Cortex of kidney (tissue), 1 donor: ENCODE measurements around the gene SP5.
"Not testable (repeated sequence)": the region's sequence is repeated elsewhere in the genome, so short reads cannot be mapped to it uniquely, and the experiment has no call there.

ENCODE experiments used
- DNase-seq: peaks from one replicate; lab custom pipeline; 2025; lab: John Stamatoyannopoulos, UW

Gene SP5

DNA sequence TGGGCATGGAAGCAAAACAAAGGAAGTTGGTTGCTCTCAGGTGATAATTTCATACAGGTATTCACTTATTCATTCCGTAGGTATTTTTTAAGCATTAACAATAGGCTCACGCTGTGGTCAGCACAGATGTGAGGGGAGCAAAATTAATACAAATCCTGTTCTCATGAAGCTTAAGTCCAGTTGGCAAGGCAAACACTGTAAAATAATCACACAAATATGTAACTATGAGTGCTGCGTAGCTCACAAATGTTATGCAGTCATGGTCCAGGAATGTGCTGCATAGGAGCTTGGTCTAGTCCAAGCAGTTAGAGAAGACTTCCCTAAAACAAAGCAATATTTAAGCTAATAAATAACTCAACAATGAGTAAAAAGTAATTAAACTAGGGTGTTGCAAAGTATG lies 23.9 kb downstream of the SP5 start:
- no peak for DNase-seq

DNA sequence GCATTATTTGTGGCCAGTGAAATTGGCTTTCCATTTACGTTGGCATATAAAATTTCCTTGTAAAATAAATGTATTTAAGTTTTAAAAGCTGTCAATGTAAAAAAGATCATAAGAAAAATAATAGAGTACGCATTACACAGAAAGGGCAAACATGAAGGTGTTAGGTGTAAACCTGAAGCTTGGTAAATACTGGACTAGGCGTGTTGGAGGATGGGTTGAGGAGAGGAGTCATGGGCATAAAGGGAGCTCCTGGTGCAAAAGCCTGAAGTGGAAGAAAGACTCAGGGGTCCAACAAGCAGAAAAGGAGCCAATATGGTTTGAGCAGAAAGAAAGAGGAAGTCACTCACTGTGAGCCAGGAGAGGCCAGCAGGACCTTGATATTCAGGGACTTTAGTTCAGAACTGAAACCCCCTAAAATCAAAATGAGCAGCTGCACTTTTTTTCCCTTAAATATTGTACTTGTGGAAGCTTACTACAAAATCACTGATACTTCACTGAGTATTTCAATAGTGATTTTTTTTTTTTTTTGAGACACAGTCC lies 24.4 kb downstream of the SP5 start:
- no peak for DNase-seq

- DNase-seq, result no peak
These were observed 25.5 kb downstream of the SP5 start for GRCh38 chr2:170740660-170741059.

- DNase-seq, result no peak
These were observed 26.9 kb downstream of the SP5 start for GRCh38 chr2:170742000-170742399.

DNA sequence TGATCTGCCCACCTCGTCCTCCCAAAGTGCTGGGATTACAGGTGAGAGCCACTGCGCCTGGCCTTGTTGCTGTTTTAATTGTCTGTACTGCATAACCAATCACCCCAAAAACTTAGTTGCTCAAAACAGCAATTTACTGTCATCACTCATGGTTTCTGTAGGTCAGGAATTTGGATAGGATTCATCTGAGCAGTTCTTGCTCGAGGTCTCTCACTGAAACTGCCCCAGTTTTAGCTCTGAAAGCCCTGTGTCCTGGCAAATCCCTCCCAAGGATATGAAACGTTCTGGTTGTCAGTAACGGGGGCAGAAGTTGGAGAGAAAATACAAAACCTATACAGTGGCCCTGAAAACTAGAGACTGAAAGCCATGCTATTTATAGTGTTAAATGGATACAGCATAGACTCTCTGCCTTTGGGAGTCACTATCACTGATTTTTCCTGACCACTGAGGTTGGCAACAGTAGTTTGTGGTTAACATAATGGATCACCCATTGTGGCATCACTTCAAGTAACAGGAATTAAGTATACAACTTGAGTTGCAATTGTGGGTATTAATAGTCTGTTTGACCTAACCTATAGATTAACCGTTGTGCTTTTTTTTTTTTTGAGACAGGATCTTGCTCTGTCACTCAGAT lies 27.9 kb downstream of the SP5 start:
- DNase-seq, result no peak

DNA sequence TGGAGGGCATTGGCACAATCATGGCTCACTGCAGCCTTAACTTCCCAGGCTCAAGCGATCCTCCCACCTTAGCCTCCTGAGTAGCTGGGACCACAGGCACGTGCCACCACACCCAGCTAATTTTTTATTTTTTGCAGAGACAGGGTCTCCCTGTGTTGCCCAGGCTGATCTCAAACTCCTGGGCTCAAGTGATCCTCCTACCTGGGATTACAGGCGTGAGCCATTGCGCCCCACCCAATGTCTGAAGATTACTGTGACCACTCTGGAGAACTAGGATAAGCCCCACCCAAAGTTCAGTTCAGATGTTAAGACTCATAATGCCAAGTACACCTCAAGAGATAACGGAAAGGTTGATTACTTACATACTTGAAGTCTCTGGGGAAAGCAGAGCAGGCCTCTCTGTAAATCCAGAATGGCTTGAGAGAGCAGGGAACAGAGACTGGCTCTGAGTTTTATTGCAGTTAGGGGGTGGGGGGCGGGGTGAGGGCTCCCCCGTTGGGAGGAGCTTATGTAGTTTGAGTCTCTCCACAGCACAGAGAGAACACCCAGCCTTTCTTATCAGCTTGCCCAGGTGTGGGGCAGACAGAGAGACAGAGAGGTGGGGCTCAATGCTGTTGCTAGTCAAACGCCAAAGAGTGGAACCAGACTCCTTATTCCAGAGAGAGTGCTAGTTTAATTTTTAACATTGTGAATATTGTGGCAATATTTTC lies 28.5 kb downstream of the SP5 start:
- no peak for DNase-seq

DNA sequence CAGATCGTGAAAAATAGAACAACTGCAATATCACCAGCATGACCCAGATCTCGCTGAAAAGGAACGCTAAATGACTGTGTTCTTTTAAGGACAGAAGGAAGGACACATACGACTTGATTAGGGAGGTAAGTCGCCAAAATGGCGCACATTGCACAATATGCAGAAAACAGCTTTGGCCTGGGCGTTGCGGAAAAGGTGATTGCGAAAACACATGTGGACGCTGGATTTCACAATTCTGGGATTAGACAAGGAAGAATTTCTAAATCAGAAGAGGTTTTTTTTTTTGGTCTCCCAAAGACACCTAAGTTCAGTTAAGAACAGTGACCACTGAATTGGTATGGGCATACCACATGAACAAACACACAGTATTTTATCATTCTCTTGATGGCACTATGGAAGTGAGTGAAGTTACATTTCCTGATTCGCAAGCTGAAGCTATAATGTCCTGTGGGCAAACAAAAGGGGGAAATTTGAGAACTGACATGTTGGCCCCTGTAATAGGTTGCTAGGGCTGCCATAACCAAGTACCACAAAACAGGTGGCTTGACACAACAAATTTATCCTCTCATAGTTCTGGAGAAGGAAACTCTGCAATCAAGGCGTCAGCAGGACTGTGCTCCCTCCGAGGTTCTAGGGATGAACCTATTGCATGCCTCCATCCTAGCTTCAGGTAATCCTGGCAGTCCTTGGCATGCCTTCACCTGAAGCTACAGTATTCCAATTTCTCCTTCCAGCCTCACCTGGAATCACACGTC lies 29.3 kb downstream of the SP5 start:
- no peak for DNase-seq

GRCh38 chr2:170745305-170745704 lies 30.2 kb downstream of the SP5 start:
- no peak for DNase-seq

- no peak for DNase-seq
These were observed 32.8 kb downstream of the SP5 start for GRCh38 chr2:170747921-170748320.

DNA sequence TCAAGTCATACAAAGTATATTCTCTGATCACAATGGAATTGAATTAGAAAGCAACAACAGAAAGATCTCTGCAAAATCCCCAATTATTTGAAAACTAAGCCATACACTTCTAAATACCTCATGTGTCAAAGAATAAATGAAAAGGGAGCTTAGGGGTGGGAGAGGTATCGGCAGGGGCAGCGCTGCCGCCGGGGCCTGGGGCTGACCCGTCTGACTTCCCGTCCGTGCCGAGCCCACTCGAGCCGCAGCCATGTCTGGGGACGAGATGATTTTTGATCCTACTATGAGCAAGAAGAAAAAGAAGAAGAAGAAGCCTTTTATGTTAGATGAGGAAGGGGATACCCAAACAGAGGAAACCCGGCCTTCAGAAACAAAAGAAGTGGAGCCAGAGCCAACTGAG lies 36.4 kb downstream of the SP5 start:
- not testable (repeated sequence) for DNase-seq

GRCh38 chr2:170761572-170761971 lies 46.4 kb downstream of the SP5 start:
- no peak for DNase-seq

GRCh38 chr2:170762760-170763159 lies 47.6 kb downstream of the SP5 start:
- DNase-seq, result no peak

GRCh38 chr2:170763232-170763631 lies 48.1 kb downstream of the SP5 start:
- DNase-seq, result no peak

GRCh38 chr2:170764880-170765261 lies 49.7 kb downstream of the SP5 start:
- DNase-seq, result no peak

DNA sequence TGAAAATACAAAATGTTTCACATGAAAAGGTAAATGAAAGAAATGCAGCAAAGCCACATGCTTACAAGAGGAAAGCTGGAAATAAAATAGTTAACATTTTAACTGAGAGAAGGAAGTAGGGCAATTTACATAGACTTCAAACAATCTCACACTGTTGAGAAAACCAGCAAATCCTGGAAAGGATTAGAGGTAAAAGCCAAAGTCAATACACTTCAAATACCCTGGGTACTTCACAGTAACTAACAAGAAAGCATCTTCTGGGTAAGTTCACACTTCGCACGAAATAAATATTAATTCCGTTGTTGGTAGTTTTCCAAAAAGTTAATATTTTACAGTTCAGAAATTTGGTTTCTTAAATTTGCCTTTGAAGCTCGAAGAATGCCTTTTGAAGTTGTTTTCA lies 51.6 kb downstream of the SP5 start:
- DNase-seq, result no peak
